Measurements from ENCODE around the gene KICS2.

Gene KICS2

GRCh38 chr12:64178122-64178521 lies 44.0 kb downstream of the KICS2 start:
- H3K27me3 ChIP-seq (ENCODE audit: control insufficient read depth, insufficient read depth, low read length), result no peaks in the 10 kb centered on the region
- no peak for DNase-seq (ENCODE audit: low read depth, low spot score)
- no peak overlapping the region for H3K4me3 ChIP-seq (ENCODE audit: low read length)
- H3K36me3 ChIP-seq (ENCODE audit: control insufficient read depth, insufficient read depth, low read length), result no peaks in the 10 kb centered on the region
- no peaks in the 10 kb centered on the region for H3K9me3 ChIP-seq (ENCODE audit: control insufficient read depth, insufficient read depth, low read length)
- no CpG with 5 or more reads among the region's 1 CpG for WGBS (ENCODE audit: insufficient coverage, insufficient read length)
- no peak overlapping the region for H3K27ac ChIP-seq (ENCODE audit: low read length)
- H3K4me1 ChIP-seq (ENCODE audit: control insufficient read depth, insufficient read depth, low read length), result no peaks in the 10 kb centered on the region

GRCh38 chr12:64177001-64177400 lies 45.1 kb downstream of the KICS2 start:
- H3K4me3 ChIP-seq (ENCODE audit: low read length), result no peak overlapping the region
- no peak overlapping the region for H3K27ac ChIP-seq (ENCODE audit: low read length)
- no peak for DNase-seq (ENCODE audit: low read depth, low spot score)
- WGBS (ENCODE audit: insufficient coverage, insufficient read length), result no CpG with 5 or more reads among the region's 7 CpGs
- H3K36me3 ChIP-seq (ENCODE audit: control insufficient read depth, insufficient read depth, low read length), result no peaks in the 10 kb centered on the region
- H3K27me3 ChIP-seq (ENCODE audit: control insufficient read depth, insufficient read depth, low read length), result no peaks in the 10 kb centered on the region
- H3K9me3 ChIP-seq (ENCODE audit: control insufficient read depth, insufficient read depth, low read length), result no peaks in the 10 kb centered on the region
- H3K4me1 ChIP-seq (ENCODE audit: control insufficient read depth, insufficient read depth, low read length), result no peaks in the 10 kb centered on the region

GRCh38 chr12:64175254-64175945 lies 46.7 kb downstream of the KICS2 start:
- Histone ChIP-seq H3K27ac (ENCODE audit: low read length) (no peak overlapping the region), H3K36me3 (ENCODE audit: control insufficient read depth, insufficient read depth, low read length) (no peaks in the 10 kb centered on the region), H3K4me3 (ENCODE audit: low read length) (no peak overlapping the region), H3K9me3 (ENCODE audit: control insufficient read depth, insufficient read depth, low read length) (no peaks in the 10 kb centered on the region), H3K27me3 (ENCODE audit: control insufficient read depth, insufficient read depth, low read length) (no peaks in the 10 kb centered on the region), H3K4me1 (ENCODE audit: control insufficient read depth, insufficient read depth, low read length) (no peaks in the 10 kb centered on the region; the same call in 1 of the 2 replicates)
- no CpG with 5 or more reads among the region's 2 CpGs for WGBS (ENCODE audit: insufficient coverage, insufficient read length)
- no peak for DNase-seq (ENCODE audit: low read depth, low spot score)

GRCh38 chr12:64173456-64173855 lies 48.6 kb downstream of the KICS2 start:
- no CpG with 5 or more reads among the region's 3 CpGs for WGBS (ENCODE audit: insufficient coverage, insufficient read length)
- no peak for DNase-seq (ENCODE audit: low read depth, low spot score)
- Histone ChIP-seq H3K27ac (ENCODE audit: low read length) (no peak overlapping the region), H3K36me3 (ENCODE audit: control insufficient read depth, insufficient read depth, low read length) (no peaks in the 10 kb centered on the region), H3K9me3 (ENCODE audit: control insufficient read depth, insufficient read depth, low read length) (no peaks in the 10 kb centered on the region), H3K27me3 (ENCODE audit: control insufficient read depth, insufficient read depth, low read length) (no peaks in the 10 kb centered on the region), H3K4me1 (ENCODE audit: control insufficient read depth, insufficient read depth, low read length) (peaks cover 2% of the 10 kb centered on the region; the same call in 1 of the 2 replicates), H3K4me3 (ENCODE audit: low read length) (no peak overlapping the region)
